Progenitor cell of endocrine pancreas (in vitro differentiated cells): ENCODE measurements around the gene KLHL3. TPM values are rescaled to one million over a fixed set of nuclear protein-coding genes. Genes with fewer than 3 reads are reported as not detected.

ENCODE experiments used
- DNase-seq: peaks from one replicate; pipeline ENCODE4 v3.0.0; 2021; ENCODE audit warnings: low spot score; ENCODE audit not compliant: unreplicated experiment
- H3K27ac Mint-ChIP-seq: 2 replicates; pipeline ENCODE4 v1.8.0; 2021; ENCODE audit warnings: mild to moderate bottlenecking, moderate library complexity, mixed read lengths
- H3K27me3 Mint-ChIP-seq: 2 replicates; pipeline ENCODE4 v1.8.0; 2021; ENCODE audit warnings: mixed read lengths
- H3K36me3 Mint-ChIP-seq: 2 replicates; pipeline ENCODE4 v1.8.0; 2022; ENCODE audit warnings: mixed read lengths; ENCODE audit not compliant: insufficient read depth
- H3K4me1 Mint-ChIP-seq: 2 replicates; pipeline ENCODE4 v1.8.0; 2021; ENCODE audit warnings: low read depth, mixed read lengths
- H3K4me3 Mint-ChIP-seq: 2 replicates; pipeline ENCODE4 v1.8.0; 2021; ENCODE audit warnings: low read depth, mild to moderate bottlenecking, moderate library complexity, mixed read lengths
- H3K9me3 Mint-ChIP-seq: 2 replicates; pipeline ENCODE4 v1.8.0; 2021; ENCODE audit warnings: low read depth, mixed read lengths
- CTCF ChIP-seq: fragments of 200-600 bp; sonication (generic); IDR thresholded peaks from one replicate; pipeline ENCODE4 v1.5.0; 2021; ENCODE audit warnings: antibody characterized with exemption, mild to moderate bottlenecking; ENCODE audit not compliant: unreplicated experiment
- total RNA-seq: library from RNA; stranded (reverse); gene quantifications from 2 replicates; pipeline ENCODE4 v1.2.1, GENCODE V29; 2021

The KLHL3 gene
- total RNA-seq, 1 donor from 2014 or later = 34.7 TPM

- Mint-ChIP-seq H3K9me3 (no peaks in the 10 kb centered on the region), H3K4me1 (peaks cover 3% of the 10 kb centered on the region), H3K27me3 (no peaks in the 10 kb centered on the region), H3K27ac (no peak overlapping the region), H3K36me3 (peaks cover 15% of the 10 kb centered on the region), H3K4me3 (no peak overlapping the region)
- no peak for TF ChIP-seq CTCF
- DNase-seq = no peak
Measured at GRCh38 chr5:137700282-137700680, 35.6 kb downstream of the KLHL3 start.

GRCh38 chr5:137699336-137700281, 36.3 kb downstream of the KLHL3 start:
- Mint-ChIP-seq H3K9me3 (no peaks in the 10 kb centered on the region), H3K4me1 (peaks cover 3% of the 10 kb centered on the region), H3K27ac (no peak overlapping the region), H3K27me3 (no peaks in the 10 kb centered on the region), H3K36me3 (peaks cover 18% of the 10 kb centered on the region), H3K4me3 (no peak overlapping the region)
- DNase-seq = no peak
- no peak for TF ChIP-seq CTCF

GRCh38 chr5:137696481-137696880, 39.4 kb downstream of the KLHL3 start:
- H3K9me3 Mint-ChIP-seq = no peaks in the 10 kb centered on the region
- DNase-seq = no peak
- peaks cover 13% of the 10 kb centered on the region for H3K36me3 Mint-ChIP-seq
- no peaks in the 10 kb centered on the region for H3K27me3 Mint-ChIP-seq
- H3K4me3 Mint-ChIP-seq = no peak overlapping the region
- H3K27ac Mint-ChIP-seq = no peak overlapping the region
- no peak for TF ChIP-seq CTCF
- H3K4me1 Mint-ChIP-seq = peaks cover 16% of the 10 kb centered on the region

- no peak for DNase-seq
- no peaks in the 10 kb centered on the region for H3K9me3 Mint-ChIP-seq
- H3K27me3 Mint-ChIP-seq = no peaks in the 10 kb centered on the region
- H3K27ac Mint-ChIP-seq = no peak overlapping the region
- peaks cover 13% of the 10 kb centered on the region for H3K36me3 Mint-ChIP-seq
- no peak overlapping the region for H3K4me3 Mint-ChIP-seq
- no peak for TF ChIP-seq CTCF
- peaks cover 16% of the 10 kb centered on the region for H3K4me1 Mint-ChIP-seq
Measured at GRCh38 chr5:137695651-137696428, 40.0 kb downstream of the KLHL3 start.

- H3K36me3 Mint-ChIP-seq = peaks cover 19% of the 10 kb centered on the region
- peaks cover 13% of the 10 kb centered on the region for H3K4me1 Mint-ChIP-seq
- no peak for DNase-seq
- no peaks in the 10 kb centered on the region for H3K27me3 Mint-ChIP-seq
- H3K9me3 Mint-ChIP-seq = no peaks in the 10 kb centered on the region
- no peak for TF ChIP-seq CTCF
- H3K27ac Mint-ChIP-seq = no peak overlapping the region
- H3K4me3 Mint-ChIP-seq = no peak overlapping the region
Measured at GRCh38 chr5:137693951-137694721, 41.8 kb downstream of the KLHL3 start.
